ENCODE data around the gene KDM6A. TPM values are rescaled to one million over a fixed set of nuclear protein-coding genes. Genes with fewer than 3 reads are reported as not detected.

Gene KDM6A
- total RNA-seq, 4 donors from 2014 or later = 20.5 to 47.0 (median 33.0) TPM

DNA sequence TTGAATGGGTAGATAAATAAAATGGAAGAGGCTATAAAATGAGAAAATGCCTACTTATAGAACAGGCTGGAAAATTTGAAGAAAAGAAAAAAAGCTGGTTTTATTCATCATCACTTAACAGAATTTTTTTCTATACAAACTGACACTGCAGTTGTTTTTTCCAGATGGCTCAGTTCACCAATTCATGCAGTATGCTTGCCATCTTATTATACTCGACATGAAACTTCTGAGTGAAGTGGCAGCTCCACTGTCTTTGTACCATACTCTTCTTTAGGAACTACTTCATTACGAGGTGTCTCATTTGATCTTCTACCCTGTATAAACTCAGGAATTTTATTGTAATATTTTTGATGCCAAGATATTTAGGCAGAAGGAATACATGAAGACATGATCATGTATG lies 153.0 kb downstream of the KDM6A start:
- TF ChIP-seq, protein P1, sequence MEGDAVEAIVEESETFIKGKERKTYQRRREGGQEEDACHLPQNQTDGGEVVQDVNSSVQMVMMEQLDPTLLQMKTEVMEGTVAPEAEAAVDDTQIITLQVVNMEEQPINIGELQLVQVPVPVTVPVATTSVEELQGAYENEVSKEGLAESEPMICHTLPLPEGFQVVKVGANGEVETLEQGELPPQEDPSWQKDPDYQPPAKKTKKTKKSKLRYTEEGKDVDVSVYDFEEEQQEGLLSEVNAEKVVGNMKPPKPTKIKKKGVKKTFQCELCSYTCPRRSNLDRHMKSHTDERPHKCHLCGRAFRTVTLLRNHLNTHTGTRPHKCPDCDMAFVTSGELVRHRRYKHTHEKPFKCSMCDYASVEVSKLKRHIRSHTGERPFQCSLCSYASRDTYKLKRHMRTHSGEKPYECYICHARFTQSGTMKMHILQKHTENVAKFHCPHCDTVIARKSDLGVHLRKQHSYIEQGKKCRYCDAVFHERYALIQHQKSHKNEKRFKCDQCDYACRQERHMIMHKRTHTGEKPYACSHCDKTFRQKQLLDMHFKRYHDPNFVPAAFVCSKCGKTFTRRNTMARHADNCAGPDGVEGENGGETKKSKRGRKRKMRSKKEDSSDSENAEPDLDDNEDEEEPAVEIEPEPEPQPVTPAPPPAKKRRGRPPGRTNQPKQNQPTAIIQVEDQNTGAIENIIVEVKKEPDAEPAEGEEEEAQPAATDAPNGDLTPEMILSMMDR (IDR thresholded peaks at IDR 0.05; ENCODE audit: low read depth) = no peak

DNA sequence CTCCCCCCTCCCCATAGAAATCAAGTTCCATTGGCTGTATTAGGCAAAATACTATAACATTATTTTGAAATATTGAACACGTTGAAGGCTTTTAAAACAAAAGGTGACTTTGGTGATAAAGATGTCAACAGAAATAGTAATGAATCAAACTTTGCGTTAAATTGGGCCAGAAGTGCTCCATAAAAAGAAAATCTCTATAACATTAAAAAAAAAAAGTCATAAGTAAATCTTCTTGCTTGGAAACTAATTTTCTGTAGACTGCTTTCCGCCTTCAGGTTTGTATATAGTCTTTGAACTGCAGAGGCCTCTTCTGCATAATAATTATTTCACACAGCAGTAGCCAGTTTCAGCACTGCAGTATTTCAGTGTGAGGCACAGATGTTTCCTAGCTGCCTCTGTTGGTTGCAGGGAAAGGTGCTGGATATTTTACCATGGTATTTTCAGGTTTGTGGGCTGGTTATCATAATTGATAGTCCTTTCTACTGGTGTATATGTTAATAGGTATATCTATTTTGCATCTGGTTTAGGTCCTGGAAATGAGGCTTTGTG lies 158.9 kb downstream of the KDM6A start:
- TF ChIP-seq, protein P1 (IDR thresholded peaks at IDR 0.05; ENCODE audit: low read depth) = no peak

DNA sequence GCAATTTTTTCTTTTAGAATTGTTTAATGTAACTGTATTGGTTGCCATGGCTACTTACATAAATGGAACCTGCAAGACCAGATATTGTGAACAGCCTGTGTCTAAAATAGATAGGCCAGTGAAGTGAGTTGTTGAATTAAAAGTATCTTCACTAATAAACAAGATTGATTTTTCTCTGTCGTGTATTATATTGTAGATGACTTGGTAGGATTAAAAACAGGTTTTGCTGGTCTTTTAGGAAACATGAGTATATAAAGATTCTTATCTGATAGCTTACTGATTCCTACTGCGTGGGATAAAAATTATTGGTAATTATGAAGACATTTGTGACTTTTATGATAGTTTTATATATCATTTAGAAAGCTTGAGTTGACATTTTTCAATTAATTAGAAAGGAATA lies 162.1 kb downstream of the KDM6A start:
- TF ChIP-seq, protein P1 (IDR thresholded peaks at IDR 0.05; ENCODE audit: low read depth) = no peak

DNA sequence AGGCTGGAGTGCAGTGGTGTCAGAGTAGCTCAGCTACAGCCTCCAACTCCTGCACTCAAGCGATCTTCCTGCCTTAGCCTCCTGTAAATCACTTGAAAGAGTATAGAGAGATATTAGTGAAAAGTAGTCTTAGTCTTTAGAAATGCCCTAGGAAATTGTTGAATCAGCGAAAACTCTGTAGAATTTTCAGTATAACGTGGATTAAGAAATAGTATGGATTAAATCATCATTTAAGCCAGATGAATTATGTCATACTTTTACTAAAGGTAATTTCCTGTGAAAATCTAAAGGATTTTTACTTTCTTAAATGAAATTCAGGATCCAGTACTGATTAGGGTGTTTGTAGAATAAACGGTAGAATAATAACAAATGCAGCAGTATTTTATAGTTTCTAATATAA lies 163.2 kb downstream of the KDM6A start:
- TF ChIP-seq, protein P1 (IDR thresholded peaks at IDR 0.05; ENCODE audit: low read depth) = no peak

DNA sequence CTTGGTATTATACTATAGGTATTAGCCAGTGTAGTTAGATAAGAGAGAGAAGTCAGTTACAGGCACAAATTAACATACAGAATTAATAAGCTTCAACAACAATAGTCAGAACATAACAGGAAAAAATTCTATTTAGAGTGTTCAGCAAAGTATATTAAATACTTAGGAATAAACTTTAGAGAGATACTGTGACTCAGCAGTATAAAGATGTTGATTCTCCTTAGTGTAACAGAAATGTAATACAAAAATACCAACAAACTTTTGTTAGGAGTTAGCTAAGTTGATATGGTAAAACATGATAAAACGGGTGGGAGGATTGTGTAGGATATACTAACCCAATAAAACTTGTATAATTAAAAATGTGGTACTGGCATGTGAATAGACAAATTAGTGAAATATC lies 173.4 kb downstream of the KDM6A start:
- TF ChIP-seq, protein P1 (IDR thresholded peaks at IDR 0.05; ENCODE audit: low read depth) = no peak

DNA sequence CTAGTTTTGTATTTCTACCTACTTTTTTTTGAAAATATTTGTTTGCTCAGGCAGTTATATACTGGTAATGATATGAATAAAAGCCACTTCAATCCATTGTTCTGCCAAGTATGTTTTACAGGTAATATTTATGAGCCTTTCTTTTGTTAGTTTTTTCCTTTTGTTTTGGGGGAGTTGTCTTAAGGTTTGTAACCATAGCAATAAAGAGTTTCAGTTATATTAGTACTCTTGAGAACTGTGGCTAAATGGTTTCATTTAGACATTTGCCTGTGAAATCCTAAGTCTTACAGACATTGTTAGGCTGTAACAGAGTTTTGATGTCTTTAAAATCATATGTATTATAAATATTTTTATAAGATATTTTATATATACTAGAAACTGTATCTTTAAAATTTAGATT lies 177.6 kb downstream of the KDM6A start:
- TF ChIP-seq, protein P1 (IDR thresholded peaks at IDR 0.05; ENCODE audit: low read depth) = no peak

DNA sequence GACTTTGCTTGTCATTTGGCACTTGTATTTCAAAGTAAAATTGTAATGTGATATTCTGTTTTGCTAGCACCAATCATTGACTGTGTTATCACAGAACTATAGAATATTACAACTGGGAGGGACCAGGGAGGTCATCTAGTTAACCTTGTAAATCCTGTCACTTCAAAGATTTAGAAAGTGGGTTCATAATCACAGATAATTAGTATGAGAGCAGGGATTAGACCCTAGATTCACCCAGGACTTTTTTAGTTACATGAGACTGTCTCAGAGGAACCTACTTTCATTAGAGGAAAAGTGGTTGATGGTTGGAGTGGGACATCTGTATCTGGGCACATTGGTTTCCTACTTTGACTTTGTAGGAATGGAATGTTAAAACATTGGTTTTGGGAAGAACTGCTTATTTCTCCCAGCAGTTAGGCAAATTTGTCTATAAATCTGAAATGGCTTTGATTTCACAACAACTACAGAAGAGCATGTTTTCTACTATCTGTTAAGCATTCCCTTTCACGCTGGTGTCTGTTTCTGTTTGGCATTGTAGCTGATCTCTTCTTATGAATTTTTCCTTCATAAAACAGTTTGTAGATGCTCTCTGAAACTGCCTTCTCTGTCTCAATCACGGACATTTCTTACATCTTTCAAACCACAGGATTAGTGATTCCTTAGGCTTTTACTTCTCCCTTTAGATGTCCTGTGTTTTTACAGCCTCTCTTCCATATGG lies 183.6 kb downstream of the KDM6A start:
- TF ChIP-seq, protein P1 (IDR thresholded peaks at IDR 0.05; ENCODE audit: low read depth) = no peak
